Stomach (tissue), 9 donors: ENCODE measurements around the gene LINC01488. TPM values are rescaled to one million over a fixed set of nuclear protein-coding genes. Genes with fewer than 3 reads are reported as not detected.

Experiments used
- DNase-seq, 2 donors: peaks; one replicate each; pipeline versions ENCODE4 v3.0.0 to v3.0.0-alpha.2; 2013 to 2019
- H3K27ac ChIP-seq, 5 donors: fragments of 200-600 bp in 4 of 5; sonication (generic) in 4 of 5; one replicate each; pipeline ENCODE4 v1.5.1; 2013 to 2019; ENCODE audit warnings: mild to moderate bottlenecking in 1 of 5, moderate library complexity in 1 of 5
- H3K27me3 ChIP-seq, 3 donors: fragments of 200-600 bp; sonication (generic); one replicate each; pipeline ENCODE4 v1.5.1; 2017 to 2019; ENCODE audit warnings: mixed run types in 1 of 3
- H3K36me3 ChIP-seq, 4 donors: fragments of 200-600 bp; sonication (generic); 1 replicate in 3 of 4; 2 replicates in 1 of 4; pipeline ENCODE4 v1.5.1; 2016 to 2019
- H3K4me1 ChIP-seq, 4 donors: fragments of 200-600 bp; sonication (generic); one replicate each; pipeline ENCODE4 v1.5.1; 2016 to 2019
- H3K4me3 ChIP-seq, 4 donors: fragments of 200-600 bp; sonication (generic) in 3 of 4; one replicate each; pipeline ENCODE4 v1.5.1; 2016 to 2019; ENCODE audit warnings: mild to moderate bottlenecking in 1 of 4
- H3K9me3 ChIP-seq, 4 donors: fragments of 200-600 bp; sonication (generic); one replicate each; pipeline ENCODE4 v1.5.1; 2016 to 2019
- CTCF ChIP-seq, 7 experiments: fragments of 450-650 bp in 4 of 7; fragments of 200-600 bp in 3 of 7; sonication (generic) in 3 of 7; IDR thresholded peaks; one replicate each; pipeline ENCODE4 v1.5.1; 2016 to 2019; ENCODE audit warnings: antibody characterized with exemption in 7 of 7, control low read depth in 2 of 7, mild to moderate bottlenecking in 1 of 7
- EP300 ChIP-seq: sonication (generic); formaldehyde crosslinking; IDR thresholded peaks from one replicate; pipeline ENCODE4 v1.6.1; 2017; ENCODE audit warnings: antibody characterized with exemption
- POLR2A ChIP-seq, 4 donors: fragments of 450-650 bp; IDR thresholded peaks; one replicate each; pipeline ENCODE4 v1.6.1; 2016; ENCODE audit warnings: antibody characterized with exemption in 4 of 4, control low read depth in 2 of 4, mild to moderate bottlenecking in 1 of 4, moderate library complexity in 1 of 4
- POLR2AphosphoS5 ChIP-seq, 3 donors: sonication (generic); formaldehyde crosslinking; IDR thresholded peaks; one replicate each; pipeline ENCODE4 v1.6.1; 2016; ENCODE audit warnings: antibody characterized with exemption in 3 of 3
- WGBS, 5 donors: extraction: QIAGEN DNeasy Blood & Tissue Kit in 3 of 5; methylation state at CpG; one replicate each; pipeline versions ENCODE4 v1.1.5 to v1.1.7; 2013 to 2018; 5-methylcytosine and 5-hydroxymethylcytosine counted together
- intact Hi-C: fragments of 100-400 bp; cut with DNase I; formaldehyde crosslinking; loops from one replicate; pipeline ENCODE4 v1.15.1; 2023; ENCODE audit warnings: low total_unique reads
- polyA plus RNA-seq, 3 donors: library from polyadenylated mRNA; stranded (reverse); fragments of 200-250 nt; gene quantifications; one replicate each; pipeline ENCODE4 v1.2.3, GENCODE V29; 2013
- total RNA-seq, 5 donors: library from RNA; depleted of rRNA; stranded (reverse); fragments of >200 nt; gene quantifications; one replicate each; pipeline versions ENCODE4 v1.1.0 to v1.2.3, GENCODE V29; 2014 to 2016
- donor health status: healthy with polysubstance abuse.
- donor health status: Bipolar disorder and iron deficiency.
- donor health status: healthy.

Gene LINC01488
- total and polyA plus RNA-seq, 8 donors, result not detected

- Histone ChIP-seq H3K4me3 (no peak overlapping the region), H3K4me1 (peaks cover 0 to 14% (median 1%) of the 10 kb centered on the region in 4 donors), H3K27me3 (peaks cover 0 to 26% (median 0%) of the 10 kb centered on the region in 3 donors), H3K9me3 (no peaks in the 10 kb centered on the region), H3K36me3 (no peaks in the 10 kb centered on the region), H3K27ac (no peak overlapping the region)
- WGBS, 5 donors, result 89 to 93% (median 92%) methylated on average over 42 of the region's 42 CpGs
- intact Hi-C loops, result no loop called here
- TF ChIP-seq POLR2A (IDR thresholded peaks at IDR 0.05) (no peak), EP300 (no peak), POLR2AphosphoS5 (IDR thresholded peaks at IDR 0.05) (no peak), CTCF (IDR thresholded peaks at IDR 0.05) (no peak)
- DNase-seq, result peak in 1 of 2 donors; percentile 10
Observed at GRCh38 chr11:69542314-69543168, 61.1 kb downstream of the LINC01488 start.

Other genes starting within 250 kb of the LINC01488 start
- gene MYEOV, start 187.5 kb upstream of the LINC01488 start, total RNA-seq, result 10 to 100 TPM in 1 of 5 donors, 1 to 10 TPM in 1, under 1 TPM in 1, not detected in 2; 0.92 to 11.7 (median 1.9) TPM
- gene MYEOV, start 187.5 kb upstream of the LINC01488 start, polyA plus RNA-seq, result 10 to 100 TPM in 2 of 3 donors, 1 to 10 TPM in 1; 5.3 to 41.5 (median 16.4) TPM
- 100 to 1,000 TPM in 3 of 5 donors, 10 to 100 TPM in 2; 24.1 to 293 (median 141) TPM for gene CCND1, start 159.5 kb downstream of the LINC01488 start, total RNA-seq
- 10 to 100 TPM; 17.6 to 44.6 (median 33.7) TPM for gene CCND1, start 159.5 kb downstream of the LINC01488 start, polyA plus RNA-seq
- gene LTO1, start 193.7 kb downstream of the LINC01488 start, total RNA-seq, result 100 to 1,000 TPM in 1 of 5 donors, 10 to 100 TPM in 3, 1 to 10 TPM in 1; 2.3 to 107 (median 37.6) TPM
- gene LTO1, start 193.7 kb downstream of the LINC01488 start, polyA plus RNA-seq, result 10 to 100 TPM; 14.2 to 23.1 (median 22.6) TPM
- gene FGF19, start 222.4 kb downstream of the LINC01488 start, total RNA-seq, result not detected
- not detected for gene FGF19, start 222.4 kb downstream of the LINC01488 start, polyA plus RNA-seq